HG03280 (cell line): ENCODE measurements around the gene SCAF8.

Source experiments
- ATAC-seq: cut with Tn5 transposase; IDR thresholded peaks from one replicate; pipeline ENCODE4 v1.9.1; 2021; ENCODE audit warnings: mild to moderate bottlenecking, moderate library complexity; ENCODE audit not compliant: unreplicated experiment

Gene SCAF8

DNA sequence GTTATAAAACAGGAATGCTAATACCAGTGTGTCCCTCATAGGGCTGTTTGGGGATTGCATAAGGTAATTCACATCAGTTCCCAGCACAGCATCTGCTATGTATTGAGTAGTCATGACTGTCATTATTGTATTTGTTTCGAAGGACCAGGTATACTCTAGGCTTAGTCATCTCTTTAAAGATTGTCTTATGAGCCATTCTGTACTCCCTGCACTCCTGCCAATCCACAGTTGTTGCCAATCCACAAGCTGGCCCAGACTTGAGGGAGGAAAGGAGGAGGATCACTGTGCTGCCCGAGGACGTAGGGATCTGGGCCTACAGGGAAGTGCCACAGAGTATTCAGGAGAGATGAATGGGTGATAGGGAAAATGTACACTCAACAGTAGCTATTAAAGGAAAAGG lies 148.9 kb downstream of the SCAF8 start:
- ATAC-seq, result no peak
